ENCODE data around the gene VPS33A. TPM values are rescaled to one million over a fixed set of nuclear protein-coding genes. Genes with fewer than 3 reads are reported as not detected.

VPS33A gene
- total RNA-seq, 2 experiments from 2014 or later, result 21.1 to 29.0 TPM

GRCh38 chr12:122205053-122205925 is 61.0 kb downstream of the VPS33A start:
- Histone ChIP-seq H3K4me1 (ENCODE audit: insufficient read depth, low read length, poor library complexity, severe bottlenecking) (no peaks in the 10 kb centered on the region), H2AFZ (ENCODE audit: low read length) (no peak overlapping the region), H3K4me3 (ENCODE audit: low read depth, low read length, poor library complexity, severe bottlenecking) (no peak overlapping the region), H3K79me2 (ENCODE audit: insufficient read depth, low read depth, low read length) (no peaks in the 10 kb centered on the region), H3K9me3 (ENCODE audit: low read length) (no peaks in the 10 kb centered on the region), H3K9me2 (ENCODE audit: insufficient read depth, low read length) (no peaks in the 10 kb centered on the region), H3K36me3 (ENCODE audit: insufficient read depth, low read length) (peaks cover 40% of the 10 kb centered on the region), H3K27ac (ENCODE audit: low read depth, low read length, poor library complexity, severe bottlenecking) (no peak overlapping the region), H4K20me1 (ENCODE audit: insufficient read depth, low read length) (no peaks in the 10 kb centered on the region; the same call in 1 of the 2 replicates), H3K4me2 (ENCODE audit: low read length) (no peak overlapping the region)
- POLR2A ChIA-PET, result no interaction called here
- TF ChIP-seq, protein P1, sequence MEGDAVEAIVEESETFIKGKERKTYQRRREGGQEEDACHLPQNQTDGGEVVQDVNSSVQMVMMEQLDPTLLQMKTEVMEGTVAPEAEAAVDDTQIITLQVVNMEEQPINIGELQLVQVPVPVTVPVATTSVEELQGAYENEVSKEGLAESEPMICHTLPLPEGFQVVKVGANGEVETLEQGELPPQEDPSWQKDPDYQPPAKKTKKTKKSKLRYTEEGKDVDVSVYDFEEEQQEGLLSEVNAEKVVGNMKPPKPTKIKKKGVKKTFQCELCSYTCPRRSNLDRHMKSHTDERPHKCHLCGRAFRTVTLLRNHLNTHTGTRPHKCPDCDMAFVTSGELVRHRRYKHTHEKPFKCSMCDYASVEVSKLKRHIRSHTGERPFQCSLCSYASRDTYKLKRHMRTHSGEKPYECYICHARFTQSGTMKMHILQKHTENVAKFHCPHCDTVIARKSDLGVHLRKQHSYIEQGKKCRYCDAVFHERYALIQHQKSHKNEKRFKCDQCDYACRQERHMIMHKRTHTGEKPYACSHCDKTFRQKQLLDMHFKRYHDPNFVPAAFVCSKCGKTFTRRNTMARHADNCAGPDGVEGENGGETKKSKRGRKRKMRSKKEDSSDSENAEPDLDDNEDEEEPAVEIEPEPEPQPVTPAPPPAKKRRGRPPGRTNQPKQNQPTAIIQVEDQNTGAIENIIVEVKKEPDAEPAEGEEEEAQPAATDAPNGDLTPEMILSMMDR (conservative IDR thresholded peaks at IDR 0.05; ENCODE audit: low read length), result no peak
- TF ChIP-seq EZH2phosphoT487 (IDR thresholded peaks at IDR 0.05; ENCODE audit: borderline replicate concordance, low read depth, low read length), result no peak
- no TSS peak for BruUV-seq (replicated peaks)
- CTCF ChIA-PET (ENCODE audit: unreplicated experiment), result interaction anchor here (0.6 kb wide), 1 partner anchor 16 kb away, joined by 3 read pairs; no protein-coding TSS in a partner anchor
- intact Hi-C loops (cut with micrococcal nuclease; ENCODE audit: unreplicated experiment), result no loop called here
- no peak for DNase-seq (ENCODE audit: low spot score)

DNA sequence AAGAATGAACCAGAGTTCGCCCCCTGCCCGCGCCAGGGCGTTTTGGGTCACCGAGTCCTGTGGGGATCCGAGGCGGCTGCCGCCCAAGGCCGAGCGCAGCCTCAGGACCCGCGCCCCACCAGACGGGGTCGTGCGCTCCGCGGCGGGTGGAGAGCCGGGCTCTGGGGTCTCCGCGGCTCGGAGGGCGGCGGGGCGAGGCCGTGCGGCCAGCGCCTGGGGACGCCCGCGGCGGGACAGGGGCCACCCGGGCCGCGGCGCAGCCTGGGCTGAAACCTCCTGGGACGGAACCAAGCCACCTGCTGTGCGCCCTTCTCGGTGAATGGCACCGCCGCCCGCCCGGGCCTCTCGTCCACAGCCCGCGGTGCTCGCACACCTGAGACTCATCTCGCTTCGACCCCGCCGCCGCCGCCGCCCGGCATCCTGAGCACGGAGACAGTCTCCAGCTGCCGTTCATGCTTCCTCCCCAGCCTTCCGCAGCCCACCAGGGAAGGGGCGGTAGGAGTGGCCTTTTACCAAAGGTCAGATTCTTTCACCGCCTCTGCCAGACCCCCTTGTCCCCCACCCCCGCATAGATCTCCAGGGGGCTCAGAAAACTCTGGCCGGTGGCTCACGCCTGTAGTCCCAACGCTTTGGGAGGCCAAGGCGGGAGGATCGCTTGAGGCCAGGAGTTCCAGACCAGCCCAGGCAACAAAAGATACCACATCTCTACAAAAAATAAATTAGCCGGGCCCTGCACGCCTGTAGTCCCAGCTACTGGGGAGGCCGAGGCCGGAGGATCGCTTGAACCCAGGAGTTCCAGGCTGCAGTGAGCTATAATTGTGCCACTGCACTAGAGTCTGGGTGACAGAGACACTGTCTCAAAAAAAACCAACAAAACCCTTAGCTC is 61.9 kb downstream of the VPS33A start:
- no peaks in the 10 kb centered on the region for H3K9me3 ChIP-seq (ENCODE audit: low read length)
- peaks cover 31% of the 10 kb centered on the region for H3K36me3 ChIP-seq (ENCODE audit: insufficient read depth, low read length)
- no peaks in the 10 kb centered on the region; the same call in 1 of the 2 replicates for H4K20me1 ChIP-seq (ENCODE audit: insufficient read depth, low read length)
- TF ChIP-seq, protein P1 (conservative IDR thresholded peaks at IDR 0.05; ENCODE audit: low read length), result no peak
- no peak for TF ChIP-seq EZH2phosphoT487 (IDR thresholded peaks at IDR 0.05; ENCODE audit: borderline replicate concordance, low read depth, low read length)
- CTCF ChIA-PET (ENCODE audit: unreplicated experiment), result interaction anchor here (0.6 kb wide), 1 partner anchor 111 kb away, joined by 3 read pairs; no protein-coding TSS in a partner anchor
- intact Hi-C loops (cut with micrococcal nuclease; ENCODE audit: unreplicated experiment), result no loop called here
- DNase-seq (ENCODE audit: low spot score), result no peak
- POLR2A ChIA-PET, result no interaction called here
- H3K4me1 ChIP-seq (ENCODE audit: insufficient read depth, low read length, poor library complexity, severe bottlenecking), result no peaks in the 10 kb centered on the region
- no TSS peak for BruUV-seq (replicated peaks)
- H3K4me3 ChIP-seq (ENCODE audit: low read depth, low read length, poor library complexity, severe bottlenecking), result no peak overlapping the region
- H3K79me2 ChIP-seq (ENCODE audit: insufficient read depth, low read depth, low read length), result no peaks in the 10 kb centered on the region
- H3K9me2 ChIP-seq (ENCODE audit: insufficient read depth, low read length), result no peaks in the 10 kb centered on the region
- no peak overlapping the region for H2AFZ ChIP-seq (ENCODE audit: low read length)
- H3K27ac ChIP-seq (ENCODE audit: low read depth, low read length, poor library complexity, severe bottlenecking), result no peak overlapping the region
- peak overlapping the region; percentile 28; the same call in 1 of the 2 replicates for H3K4me2 ChIP-seq (ENCODE audit: low read length)
